ENCODE measurements around the gene INPP5D. TPM values are rescaled to one million over a fixed set of nuclear protein-coding genes. Genes with fewer than 3 reads are reported as not detected.
"Not testable (repeated sequence)": the region's sequence is repeated elsewhere in the genome, so short reads cannot be mapped to it uniquely, and the experiment has no call there.

The INPP5D gene
- total RNA-seq, 1 donor from 2014 or later, result 4.6 TPM

- ATAC-seq (ENCODE audit: poor library complexity) (peak; percentile 53), DNase-seq (no peak)
- intact Hi-C loops (cut with DNase I), result no loop called here
These were observed 119.1 kb downstream of the INPP5D start for GRCh38 chr2:233178994-233179847.

- ATAC-seq (ENCODE audit: poor library complexity) (no peak), DNase-seq (no peak)
- intact Hi-C loops (cut with DNase I), result no loop called here
These were observed 119.8 kb downstream of the INPP5D start for GRCh38 chr2:233179848-233180366.

- DNase-seq (no peak), ATAC-seq (ENCODE audit: poor library complexity) (no peak)
- intact Hi-C loops (cut with DNase I), result no loop called here
These were observed 123.8 kb downstream of the INPP5D start for GRCh38 chr2:233183869-233184418.

- DNase-seq (no peak), ATAC-seq (ENCODE audit: poor library complexity) (no peak)
- intact Hi-C loops (cut with DNase I), result no loop called here
These were observed 124.5 kb downstream of the INPP5D start for GRCh38 chr2:233184669-233185068.

GRCh38 chr2:233185330-233185729 is 125.2 kb downstream of the INPP5D start:
- intact Hi-C loops (cut with DNase I), result no loop called here

GRCh38 chr2:233185963-233186362 is 125.8 kb downstream of the INPP5D start:
- no peak for DNase-seq
- intact Hi-C loops (cut with DNase I), result no loop called here
- no peak for ATAC-seq (ENCODE audit: poor library complexity)

More at GRCh38 chr2:233185330-233185729, 125.2 kb downstream of the INPP5D start:
- ATAC-seq (ENCODE audit: poor library complexity), result no peak
- DNase-seq, result no peak

- intact Hi-C loops (cut with DNase I), result no loop called here
- no peak for DNase-seq
- no peak for ATAC-seq (ENCODE audit: poor library complexity)
These were observed 126.7 kb downstream of the INPP5D start for GRCh38 chr2:233186851-233187250.

GRCh38 chr2:233189025-233189424 is 128.9 kb downstream of the INPP5D start:
- intact Hi-C loops (cut with DNase I), result no loop called here
- ATAC-seq (ENCODE audit: poor library complexity) (no peak), DNase-seq (no peak)

GRCh38 chr2:233191016-233191415 is 130.9 kb downstream of the INPP5D start:
- DNase-seq; intact Hi-C loops (cut with DNase I); ATAC-seq (ENCODE audit: poor library complexity): not testable (repeated sequence)

GRCh38 chr2:233193738-233194137 is 133.6 kb downstream of the INPP5D start:
- ATAC-seq (ENCODE audit: poor library complexity), result no peak
- intact Hi-C loops (cut with DNase I), result no loop called here

GRCh38 chr2:233195027-233195426 is 134.9 kb downstream of the INPP5D start:
- intact Hi-C loops (cut with DNase I), result no loop called here
- ATAC-seq (ENCODE audit: poor library complexity) (no peak), DNase-seq (no peak)

More at GRCh38 chr2:233193738-233194137, 133.6 kb downstream of the INPP5D start:
- no peak for DNase-seq

GRCh38 chr2:233197022-233197421 is 136.9 kb downstream of the INPP5D start:
- ATAC-seq (ENCODE audit: poor library complexity) (no peak), DNase-seq (no peak)
- intact Hi-C loops (cut with DNase I), result no loop called here

- intact Hi-C loops (cut with DNase I), result no loop called here
These were observed 137.9 kb downstream of the INPP5D start for GRCh38 chr2:233198026-233198425.

GRCh38 chr2:233199870-233200269 is 139.7 kb downstream of the INPP5D start:
- DNase-seq (no peak), ATAC-seq (ENCODE audit: poor library complexity) (no peak)
- intact Hi-C loops (cut with DNase I), result no loop called here

More at GRCh38 chr2:233198026-233198425, 137.9 kb downstream of the INPP5D start:
- no peak for ATAC-seq (ENCODE audit: poor library complexity)
- DNase-seq, result no peak

- DNase-seq; intact Hi-C loops (cut with DNase I); ATAC-seq (ENCODE audit: poor library complexity): not testable (repeated sequence)
These were observed 140.6 kb downstream of the INPP5D start for GRCh38 chr2:233200790-233201189.

- no peak for DNase-seq
- intact Hi-C loops (cut with DNase I), result no loop called here
- ATAC-seq (ENCODE audit: poor library complexity), result no peak
These were observed 141.3 kb downstream of the INPP5D start for GRCh38 chr2:233201258-233202013.

GRCh38 chr2:233202531-233202944 is 142.4 kb downstream of the INPP5D start:
- DNase-seq (no peak), ATAC-seq (ENCODE audit: poor library complexity) (peak; percentile 20)
- intact Hi-C loops (cut with DNase I), result no loop called here

- no peak for DNase-seq
- intact Hi-C loops (cut with DNase I), result no loop called here
These were observed 142.9 kb downstream of the INPP5D start for GRCh38 chr2:233203060-233203459.

GRCh38 chr2:233204286-233204936 is 144.3 kb downstream of the INPP5D start:
- no peak for DNase-seq

More at GRCh38 chr2:233203060-233203459, 142.9 kb downstream of the INPP5D start:
- ATAC-seq (ENCODE audit: poor library complexity), result no peak

More at GRCh38 chr2:233204286-233204936, 144.3 kb downstream of the INPP5D start:
- intact Hi-C loops (cut with DNase I), result no loop called here
- no peak for ATAC-seq (ENCODE audit: poor library complexity)

All from Right ventricle myocardium superior (tissue), 1 donor.